H9 (cell line): ENCODE measurements around the gene RAB17. TPM values are rescaled to one million over a fixed set of nuclear protein-coding genes. Genes with fewer than 3 reads are reported as not detected.
"Not testable (repeated sequence)": the region's sequence is repeated elsewhere in the genome, so short reads cannot be mapped to it uniquely, and the experiment has no call there.

Experiments
- DNase-seq: peaks from one replicate; pipeline ENCODE4 v3.0.0-alpha.2; 2017
- H2AFZ ChIP-seq: one replicate; pipeline ENCODE4 v1.6.1; 2013; ENCODE audit warnings: mild to moderate bottlenecking, low read length, control low read depth, moderate library complexity
- H2AK5ac ChIP-seq: 2 replicates; pipeline ENCODE4 v1.6.1; 2013; ENCODE audit warnings: low read length, control low read depth, mixed read lengths; ENCODE audit not compliant: insufficient read length
- H2BK120ac ChIP-seq: one replicate; pipeline ENCODE4 v1.6.1; 2013; ENCODE audit warnings: low read depth, mild to moderate bottlenecking, low read length, control low read depth, inconsistent platforms; ENCODE audit not compliant: poor library complexity, severe bottlenecking
- H2BK12ac ChIP-seq: 2 replicates; pipeline ENCODE4 v1.6.1; 2013; ENCODE audit warnings: low read length, control low read depth, mixed read lengths, low read depth; ENCODE audit not compliant: insufficient read length
- H2BK15ac ChIP-seq: 2 replicates; pipeline ENCODE4 v1.6.1; 2013; ENCODE audit warnings: low read depth, low read length, control low read depth
- H2BK20ac ChIP-seq: one replicate; pipeline ENCODE4 v1.6.1; 2013; ENCODE audit warnings: low read depth, mild to moderate bottlenecking, low read length, control low read depth, inconsistent platforms; ENCODE audit not compliant: poor library complexity, severe bottlenecking
- H2BK5ac ChIP-seq: 2 replicates; pipeline ENCODE4 v1.6.1; 2013; ENCODE audit warnings: low read length, control low read depth, mixed read lengths; ENCODE audit not compliant: insufficient read length
- H3K14ac ChIP-seq: 2 replicates; pipeline ENCODE4 v1.6.1; 2013; ENCODE audit warnings: low read length, control low read depth; ENCODE audit not compliant: insufficient read depth
- H3K18ac ChIP-seq: 2 replicates; pipeline ENCODE4 v1.6.1; 2013; ENCODE audit warnings: low read depth, mild to moderate bottlenecking, mixed read lengths, low read length, control low read depth; ENCODE audit not compliant: insufficient read length
- H3K23ac ChIP-seq: 2 replicates; pipeline ENCODE4 v1.6.1; 2013; ENCODE audit warnings: low read length, control low read depth, mixed read lengths, low read depth; ENCODE audit not compliant: insufficient read length
- H3K23me2 ChIP-seq: 2 replicates; pipeline ENCODE4 v1.6.1; 2013; ENCODE audit warnings: low read depth, mild to moderate bottlenecking, mixed read lengths, low read length, control low read depth; ENCODE audit not compliant: insufficient read length, poor library complexity, severe bottlenecking
- H3K27ac ChIP-seq: 2 replicates; pipeline ENCODE4 v1.5.1; 2013; ENCODE audit warnings: low read length, control low read depth, mixed read lengths, low read depth; ENCODE audit not compliant: insufficient read length
- H3K27me3 ChIP-seq: 2 replicates; pipeline ENCODE4 v1.6.1; 2013; ENCODE audit warnings: low read length, control low read depth, inconsistent platforms; ENCODE audit not compliant: insufficient read depth
- H3K4ac ChIP-seq: 2 replicates; pipeline ENCODE4 v1.6.1; 2013; ENCODE audit warnings: low read depth, mild to moderate bottlenecking, control low read depth, inconsistent platforms, low read length, moderate library complexity
- H3K4me1 ChIP-seq: 2 replicates; pipeline ENCODE4 v1.6.1; 2013; ENCODE audit warnings: low read length, control low read depth, inconsistent platforms; ENCODE audit not compliant: insufficient read depth
- H3K4me2 ChIP-seq: 2 replicates; pipeline ENCODE4 v1.6.1; 2013; ENCODE audit warnings: low read length, control low read depth, mixed read lengths; ENCODE audit not compliant: insufficient read length, insufficient read depth
- H3K56ac ChIP-seq: 2 replicates; pipeline ENCODE4 v1.6.1; 2013; ENCODE audit warnings: low read depth, mild to moderate bottlenecking, mixed read lengths, low read length, control low read depth; ENCODE audit not compliant: insufficient read length
- H3K79me1 ChIP-seq: 2 replicates; pipeline ENCODE4 v1.6.1; 2013; ENCODE audit warnings: low read depth, mild to moderate bottlenecking, moderate library complexity, low read length, control low read depth, inconsistent platforms; ENCODE audit not compliant: insufficient read depth, poor library complexity, severe bottlenecking
- H3K79me2 ChIP-seq: 2 replicates; pipeline ENCODE4 v1.6.1; 2013; ENCODE audit warnings: low read length, control low read depth, inconsistent platforms; ENCODE audit not compliant: insufficient read depth
- H3K9ac ChIP-seq: 2 replicates; pipeline ENCODE4 v1.6.1; 2013; ENCODE audit warnings: low read length, control low read depth, mixed read lengths; ENCODE audit not compliant: insufficient read length; ENCODE audit errors: extremely low read depth
- H3K9me3 ChIP-seq: one replicate; pipeline ENCODE4 v1.6.1; 2013; ENCODE audit warnings: low read depth, low read length, inconsistent platforms; ENCODE audit not compliant: control insufficient read depth
- H3T11ph ChIP-seq: one replicate; pipeline ENCODE4 v1.6.1; 2013; ENCODE audit warnings: mild to moderate bottlenecking, low read length, control low read depth, inconsistent platforms
- H4K20me1 ChIP-seq: one replicate; pipeline ENCODE4 v1.6.1; 2013; ENCODE audit not compliant: control insufficient read depth, insufficient read length, insufficient read depth
- H4K5ac ChIP-seq: 2 replicates; pipeline ENCODE4 v1.6.1; 2013; ENCODE audit warnings: low read depth, mild to moderate bottlenecking, mixed read lengths, low read length, control low read depth; ENCODE audit not compliant: insufficient read length
- H4K8ac ChIP-seq: replicated peaks from 2 replicates; pipeline ENCODE4 v1.6.1; 2013; ENCODE audit warnings: low read length, control low read depth, mixed read lengths, low read depth; ENCODE audit not compliant: insufficient read length
- H4K91ac ChIP-seq: 2 replicates; pipeline ENCODE4 v1.6.1; 2013; ENCODE audit warnings: low read depth, mild to moderate bottlenecking, moderate library complexity, mixed read lengths, low read length, control low read depth; ENCODE audit not compliant: insufficient read length
- H3K27ac Mint-ChIP-seq, 3 experiments: 2 replicates in 2 of 3; 3 replicates in 1 of 3; pipeline ENCODE4 v1.8.0; 2020 to 2021; ENCODE audit warnings: mixed read lengths in 3 of 3, mild to moderate bottlenecking in 1 of 3, moderate library complexity in 1 of 3
- H3K27me3 Mint-ChIP-seq: 2 replicates; pipeline ENCODE4 v1.8.0; 2021; ENCODE audit warnings: low read depth, mild to moderate bottlenecking, moderate library complexity, mixed read lengths
- H3K36me3 Mint-ChIP-seq, 3 experiments: 2 replicates in 2 of 3; 3 replicates in 1 of 3; pipeline ENCODE4 v1.8.0; 2020 to 2021; ENCODE audit warnings: low read depth in 3 of 3, mixed read lengths in 3 of 3; ENCODE audit not compliant: insufficient read depth in 1 of 3
- H3K4me1 Mint-ChIP-seq, 2 experiments: 2 replicates each; pipeline ENCODE4 v1.8.0; 2020; ENCODE audit warnings: mixed read lengths in 2 of 2
- H3K4me3 Mint-ChIP-seq, 2 experiments: 2 replicates in 1 of 2; 3 replicates in 1 of 2; pipeline ENCODE4 v1.8.0; 2020 to 2021; ENCODE audit warnings: mild to moderate bottlenecking in 2 of 2, mixed read lengths in 2 of 2, moderate library complexity in 1 of 2
- H3K9me3 Mint-ChIP-seq, 2 experiments: 2 replicates in 1 of 2; 3 replicates in 1 of 2; pipeline ENCODE4 v1.8.0; 2020; ENCODE audit warnings: mild to moderate bottlenecking in 2 of 2, mixed read lengths in 2 of 2, moderate library complexity in 1 of 2
- WGBS: extraction: QIAGEN DNeasy Blood & Tissue Kit; methylation state at CpG from one replicate; pipeline ENCODE4 v1.1.7; 2013; ENCODE audit warnings: missing lambda C conversion rate, low lambda C conversion rate, mixed read lengths; ENCODE audit not compliant: insufficient read length; ENCODE audit errors: extremely low coverage; 5-methylcytosine and 5-hydroxymethylcytosine counted together
- total RNA-seq: library from RNA; stranded (reverse); gene quantifications from 2 replicates; pipeline ENCODE4 v1.2.1, GENCODE V29; 2021
- TF ChIP-seq, protein P1 (sequence below): fragments of 200-600 bp; sonication (generic); conservative IDR thresholded peaks from 3 replicates; pipeline ENCODE4 v1.8.0; 2021; ENCODE audit warnings: antibody characterized with exemption, mild to moderate bottlenecking

The RAB17 gene
- total RNA-seq, 1 experiment from 2014 or later = 31.9 TPM

DNA sequence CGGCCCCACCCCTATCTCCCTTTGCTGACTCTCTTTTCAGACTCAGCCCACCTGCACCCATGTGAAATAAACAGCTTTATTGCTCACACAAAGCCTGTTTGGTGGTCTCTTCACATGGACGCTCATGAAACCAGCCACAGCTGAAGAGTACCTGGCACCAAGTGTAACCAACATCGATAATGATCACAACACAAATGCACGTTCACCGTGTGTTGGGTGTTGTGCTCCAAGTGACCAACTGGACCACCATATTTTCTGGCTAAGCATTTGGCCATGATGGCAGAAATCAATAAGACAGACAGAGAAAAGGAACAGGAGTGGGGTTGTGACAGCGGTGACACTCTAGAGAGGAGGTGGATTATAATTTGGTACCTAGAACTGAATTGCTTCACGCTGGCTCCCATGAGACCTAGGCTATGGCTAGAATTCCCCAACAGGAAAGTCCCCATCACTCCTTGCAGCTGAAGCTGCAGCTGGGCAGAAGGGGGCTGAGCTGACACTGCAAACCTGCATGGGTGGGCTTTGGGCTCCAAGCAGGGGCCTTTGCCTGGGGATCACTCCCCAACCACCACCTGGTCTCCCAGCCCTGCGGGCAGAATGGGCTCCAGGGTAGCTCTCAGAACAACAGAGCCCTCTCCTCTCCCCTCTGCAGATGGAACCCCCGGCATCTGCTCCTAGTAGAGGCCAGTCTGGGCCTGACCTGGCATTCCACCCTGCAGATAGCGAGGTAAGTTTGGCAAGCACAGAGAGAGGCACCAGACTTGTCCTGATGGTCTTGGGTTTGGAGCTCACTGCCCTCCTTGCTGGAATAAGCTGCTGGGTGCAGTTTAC is 22.2 kb upstream of the RAB17 start:
- TF ChIP-seq, protein P1, sequence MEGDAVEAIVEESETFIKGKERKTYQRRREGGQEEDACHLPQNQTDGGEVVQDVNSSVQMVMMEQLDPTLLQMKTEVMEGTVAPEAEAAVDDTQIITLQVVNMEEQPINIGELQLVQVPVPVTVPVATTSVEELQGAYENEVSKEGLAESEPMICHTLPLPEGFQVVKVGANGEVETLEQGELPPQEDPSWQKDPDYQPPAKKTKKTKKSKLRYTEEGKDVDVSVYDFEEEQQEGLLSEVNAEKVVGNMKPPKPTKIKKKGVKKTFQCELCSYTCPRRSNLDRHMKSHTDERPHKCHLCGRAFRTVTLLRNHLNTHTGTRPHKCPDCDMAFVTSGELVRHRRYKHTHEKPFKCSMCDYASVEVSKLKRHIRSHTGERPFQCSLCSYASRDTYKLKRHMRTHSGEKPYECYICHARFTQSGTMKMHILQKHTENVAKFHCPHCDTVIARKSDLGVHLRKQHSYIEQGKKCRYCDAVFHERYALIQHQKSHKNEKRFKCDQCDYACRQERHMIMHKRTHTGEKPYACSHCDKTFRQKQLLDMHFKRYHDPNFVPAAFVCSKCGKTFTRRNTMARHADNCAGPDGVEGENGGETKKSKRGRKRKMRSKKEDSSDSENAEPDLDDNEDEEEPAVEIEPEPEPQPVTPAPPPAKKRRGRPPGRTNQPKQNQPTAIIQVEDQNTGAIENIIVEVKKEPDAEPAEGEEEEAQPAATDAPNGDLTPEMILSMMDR = no peak
- H3K4ac ChIP-seq = no peak overlapping the region; the same call in 1 of the 2 replicates
- no peak overlapping the region for H2BK12ac ChIP-seq
- H3K23me2 ChIP-seq = no peaks in the 10 kb centered on the region
- no peaks in the 10 kb centered on the region for H4K20me1 ChIP-seq
- H3K27me3 ChIP-seq = no peaks in the 10 kb centered on the region
- no peak overlapping the region for H2BK15ac ChIP-seq
- no peak overlapping the region for H4K5ac ChIP-seq
- no peak overlapping the region for H2BK20ac ChIP-seq
- no peak overlapping the region for H2AFZ ChIP-seq
- no peak overlapping the region for H3K4me2 ChIP-seq
- H3K27ac ChIP-seq = no peak overlapping the region
- no peaks in the 10 kb centered on the region for H3K79me1 ChIP-seq
- peak overlapping the region; percentile 60 for H4K91ac ChIP-seq
- peaks cover 12 to 13% (median 12%) of the 10 kb centered on the region in 3 experiments for H3K36me3 Mint-ChIP-seq
- H3K9me3 ChIP-seq = no peaks in the 10 kb centered on the region
- WGBS = no CpG with 5 or more reads among the region's 10 CpGs
- peak overlapping the region; percentile 18 to 97 (median 87); a peak in 5 of 7 replicates for H3K27ac Mint-ChIP-seq
- H3K4me1 Mint-ChIP-seq = peaks cover 64 to 74% of the 10 kb centered on the region in 2 experiments
- no peak overlapping the region for H2AK5ac ChIP-seq
- H3K9me3 Mint-ChIP-seq = peaks cover 10 to 19% of the 10 kb centered on the region in 2 experiments
- H3K27me3 Mint-ChIP-seq = no peaks in the 10 kb centered on the region; the same call in none of the 2 replicates
- H3K56ac ChIP-seq = no peak overlapping the region
- H3K18ac ChIP-seq = peak overlapping the region; percentile 11
- H3T11ph ChIP-seq = no peak overlapping the region
- H3K9ac ChIP-seq = no peak overlapping the region
- no peak for DNase-seq
- H3K79me2 ChIP-seq = no peaks in the 10 kb centered on the region
- H3K23ac ChIP-seq = no peak overlapping the region
- no peak overlapping the region for H2BK120ac ChIP-seq
- H3K14ac ChIP-seq = no peak overlapping the region
- no peak overlapping the region for H3K4me3 Mint-ChIP-seq
- H2BK5ac ChIP-seq = no peak overlapping the region
- no peak overlapping the region for H4K8ac ChIP-seq
- H3K4me1 ChIP-seq = peaks cover 26% of the 10 kb centered on the region

DNA sequence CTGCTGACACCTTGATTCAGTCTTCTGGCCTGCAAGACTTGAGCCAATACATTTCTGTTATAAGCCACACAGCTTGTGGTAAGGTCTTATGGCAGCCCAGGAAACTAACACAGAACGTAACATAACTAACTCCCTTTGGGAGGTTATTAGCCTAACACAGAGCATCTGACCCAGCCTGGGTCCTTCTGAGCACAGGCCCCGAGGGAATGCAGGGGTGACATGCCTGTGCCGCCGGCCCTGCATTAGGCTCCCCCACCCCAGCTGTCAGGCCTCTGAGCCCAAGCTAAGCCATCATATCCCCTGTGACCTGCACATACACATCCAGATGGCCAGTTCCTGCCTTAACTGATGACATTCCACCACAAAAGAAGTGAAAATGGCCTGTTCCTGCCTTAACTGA is 16.0 kb upstream of the RAB17 start:
- H2AK5ac ChIP-seq, H3K9me3 ChIP-seq, H3K4me1 ChIP-seq, H4K20me1 ChIP-seq, H3K23ac ChIP-seq, H4K5ac ChIP-seq, H2BK5ac ChIP-seq, H3K27ac ChIP-seq, H3K4ac ChIP-seq, H2BK120ac ChIP-seq, H3K4me2 ChIP-seq, H2BK20ac ChIP-seq, H4K91ac ChIP-seq, H4K8ac ChIP-seq, H3K79me1 ChIP-seq, H2AFZ ChIP-seq, H2BK15ac ChIP-seq, H3K9ac ChIP-seq, H2BK12ac ChIP-seq, H3K14ac ChIP-seq, H3T11ph ChIP-seq, H3K4me3 Mint-ChIP-seq, H3K79me2 ChIP-seq, H3K27ac Mint-ChIP-seq, H3K56ac ChIP-seq, DNase-seq, H3K18ac ChIP-seq, H3K23me2 ChIP-seq, H3K27me3 ChIP-seq: not testable (repeated sequence)
- Mint-ChIP-seq H3K27me3 (peaks cover 11% of the 10 kb centered on the region), H3K9me3 (peaks cover 35 to 46% of the 10 kb centered on the region in 2 experiments), H3K36me3 (peaks cover 27 to 35% (median 27%) of the 10 kb centered on the region in 3 experiments), H3K4me1 (peaks cover 43 to 50% of the 10 kb centered on the region in 2 experiments)
- no CpG with 5 or more reads among the region's 4 CpGs for WGBS
